OCI-M2 (cell line): ENCODE results near the gene PNMA8C.
"Not testable (repeated sequence)": the region's sequence is repeated elsewhere in the genome, so short reads cannot be mapped to it uniquely, and the experiment has no call there.

Experiments used
- DNase-seq: peaks from one replicate; lab custom pipeline; 2025; ENCODE audit not compliant: unreplicated experiment; lab: John Stamatoyannopoulos, UW

Gene PNMA8C

DNA sequence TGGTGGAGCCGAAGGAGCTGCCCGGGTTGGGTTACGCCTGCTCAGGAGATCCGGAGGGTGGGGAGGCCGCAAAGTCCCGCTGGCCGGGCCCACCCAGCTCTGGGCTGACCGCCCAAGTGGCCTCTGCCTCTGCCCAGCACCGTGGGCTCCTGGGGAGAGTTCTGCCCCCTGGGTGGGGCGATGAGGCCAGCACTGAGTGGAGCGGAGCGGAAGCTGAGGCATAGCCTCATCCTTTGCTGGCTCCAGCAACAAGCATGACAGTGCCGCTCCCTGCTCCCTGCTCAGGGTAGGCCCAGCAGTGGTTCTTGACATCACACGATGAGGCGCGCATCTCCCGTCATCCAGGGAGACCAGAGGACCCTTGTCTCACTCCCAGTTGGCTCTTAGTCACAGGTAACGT is 37.9 kb downstream of the PNMA8C start:
- no peak for DNase-seq

GRCh38 chr19:46390121-46390858 is 38.4 kb downstream of the PNMA8C start:
- DNase-seq = no peak

DNA sequence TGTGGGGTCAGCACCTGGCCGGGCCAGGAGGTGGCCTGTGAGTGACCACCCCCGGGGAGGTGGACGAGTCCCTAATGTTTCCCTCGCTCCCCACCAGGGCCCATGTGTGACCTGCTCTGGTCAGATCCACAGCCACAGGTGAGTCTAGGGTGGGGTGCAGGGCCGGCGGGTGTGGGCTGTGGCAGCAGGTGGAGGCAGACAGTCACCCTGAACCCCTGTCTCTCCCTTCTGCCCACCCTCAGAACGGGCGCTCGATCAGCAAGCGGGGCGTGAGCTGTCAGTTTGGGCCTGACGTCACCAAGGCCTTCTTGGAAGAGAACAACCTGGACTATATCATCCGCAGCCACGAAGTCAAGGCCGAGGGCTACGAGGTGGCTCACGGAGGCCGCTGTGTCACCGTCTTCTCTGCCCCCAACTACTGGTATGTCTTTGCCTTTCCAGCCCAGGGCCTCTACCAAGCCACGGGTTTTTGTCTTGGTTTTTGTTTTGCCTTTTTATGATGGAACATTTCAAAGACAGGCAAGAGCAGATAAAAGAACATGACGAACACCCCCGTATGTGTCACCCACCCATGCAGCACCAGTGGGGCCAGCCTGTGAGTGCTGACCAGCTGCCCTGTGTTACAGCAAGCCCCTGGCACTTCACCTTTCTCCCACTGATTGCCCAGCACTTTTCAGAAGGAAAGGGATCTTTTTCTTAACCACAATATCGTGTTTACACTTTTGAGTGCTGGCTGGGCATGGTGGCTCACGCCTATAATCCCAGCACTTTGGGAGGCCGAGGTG is 40.2 kb downstream of the PNMA8C start:
- no peak for DNase-seq

- no peak for DNase-seq
Measured at GRCh38 chr19:46387713-46388130, 41.0 kb downstream of the PNMA8C start.

- DNase-seq = no peak
Measured at GRCh38 chr19:46386996-46387712, 41.6 kb downstream of the PNMA8C start.

DNA sequence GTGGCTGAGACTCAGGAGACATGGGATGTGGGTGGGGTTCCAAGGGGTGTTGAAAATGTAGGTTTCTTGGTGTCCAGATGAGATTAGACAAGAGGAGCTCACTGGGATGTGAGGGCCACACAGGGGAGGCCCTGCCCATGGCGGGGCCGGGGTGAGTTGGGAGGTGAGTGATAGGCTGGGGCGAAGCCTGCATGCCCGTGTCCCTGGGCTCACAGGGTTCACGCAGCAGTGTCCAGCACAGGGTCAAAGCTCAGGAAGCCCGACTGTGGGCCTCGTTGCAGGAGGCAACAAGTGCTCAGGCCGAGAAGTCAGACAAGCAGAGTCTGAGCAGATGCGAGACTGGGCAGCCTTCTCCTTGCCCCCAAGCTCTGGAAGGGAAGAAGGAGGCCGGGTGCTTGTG is 42.6 kb downstream of the PNMA8C start:
- DNase-seq = no peak

DNA sequence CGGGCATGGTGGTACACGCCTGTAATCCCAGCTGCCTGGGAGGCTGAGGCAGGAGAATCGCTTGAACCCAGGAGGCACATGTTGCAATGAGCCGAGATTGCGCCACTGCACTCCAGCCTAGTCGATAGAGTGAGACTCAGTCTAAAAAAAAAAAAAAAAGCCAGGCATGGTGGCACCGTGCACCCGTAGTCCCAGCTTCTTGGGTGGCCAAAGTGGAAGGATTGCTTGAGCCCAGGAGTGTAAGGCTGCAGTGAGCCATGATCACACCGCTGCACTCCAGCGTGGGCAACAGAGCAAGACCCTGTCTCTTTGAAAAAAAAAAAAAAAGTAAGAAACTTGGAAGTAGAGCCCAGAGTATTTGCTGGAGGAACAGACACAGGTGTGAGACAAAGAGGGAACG is 43.1 kb downstream of the PNMA8C start:
- DNase-seq = no peak

DNA sequence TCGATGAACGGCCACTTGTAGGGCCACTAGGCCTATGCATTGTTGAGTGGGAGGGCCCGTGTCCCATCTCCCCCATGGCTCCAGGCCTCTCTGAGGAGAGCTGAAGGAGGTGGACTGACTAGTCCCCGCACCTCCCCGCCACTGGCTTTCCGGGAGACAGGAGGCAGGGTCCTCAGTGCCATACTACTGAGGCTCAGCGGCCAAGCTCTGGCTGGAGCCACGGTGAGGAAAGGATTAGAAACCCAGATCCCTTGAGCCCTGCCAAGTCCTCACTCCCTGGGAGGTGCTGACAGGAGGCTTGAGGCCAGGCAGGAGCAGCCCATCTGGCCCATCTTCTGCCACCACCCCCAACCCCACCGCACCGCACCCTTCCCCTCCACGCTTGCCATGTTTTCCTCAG is 44.3 kb downstream of the PNMA8C start:
- DNase-seq = no peak

DNA sequence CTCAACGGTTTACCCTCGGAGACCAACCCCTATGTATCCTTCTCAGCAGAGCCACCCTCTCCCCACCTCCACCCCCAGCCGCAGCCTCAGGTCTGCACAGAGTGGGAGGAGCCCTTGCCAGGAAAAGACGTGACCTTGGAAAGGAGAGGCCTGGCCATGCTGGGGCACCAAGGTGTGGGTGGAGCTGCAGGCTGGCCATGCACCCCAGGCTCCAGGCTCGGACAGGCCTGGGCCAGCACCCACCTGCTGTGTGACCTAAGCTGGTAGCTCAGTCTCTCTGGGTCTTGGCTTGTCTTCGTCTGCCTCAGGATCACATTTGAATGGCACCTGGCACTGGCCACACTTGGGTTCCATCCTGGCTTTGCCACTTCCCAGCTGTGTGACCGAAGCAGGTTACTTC is 44.9 kb downstream of the PNMA8C start:
- no peak for DNase-seq

GRCh38 chr19:46383171-46383815 is 45.4 kb downstream of the PNMA8C start:
- no peak for DNase-seq

DNA sequence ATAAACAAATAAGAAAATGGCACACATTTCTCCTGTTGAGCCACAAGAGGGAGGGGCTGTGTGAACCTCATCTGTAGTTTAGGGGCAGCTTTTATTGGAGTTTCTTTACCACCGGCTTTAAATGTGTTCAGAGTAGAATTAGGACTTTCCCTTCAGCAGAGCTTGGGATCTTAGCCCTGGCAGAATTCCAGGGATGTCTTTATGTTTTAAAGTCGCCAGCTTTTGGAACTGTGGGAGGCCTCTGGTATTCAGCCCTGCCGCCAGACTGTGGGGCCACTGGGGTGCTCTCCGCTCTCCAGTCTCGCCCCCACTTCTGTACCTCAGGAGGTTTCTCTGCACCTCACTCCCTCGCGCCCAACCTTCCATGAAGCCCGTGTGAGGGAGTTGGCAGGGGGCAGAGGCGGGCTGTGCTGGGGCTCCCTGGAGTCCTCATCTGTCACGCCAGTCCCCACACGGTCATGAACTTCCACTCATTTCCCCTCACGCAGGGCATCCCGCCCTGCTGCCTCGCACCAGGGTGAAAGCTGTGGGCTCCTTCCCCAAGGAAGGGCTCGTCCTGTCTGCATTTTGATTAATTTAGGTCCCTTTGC is 46.9 kb downstream of the PNMA8C start:
- no peak for DNase-seq

- no peak for DNase-seq
Measured at GRCh38 chr19:46381346-46381745, 47.4 kb downstream of the PNMA8C start.

GRCh38 chr19:46380690-46381089 is 48.0 kb downstream of the PNMA8C start:
- no peak for DNase-seq

DNA sequence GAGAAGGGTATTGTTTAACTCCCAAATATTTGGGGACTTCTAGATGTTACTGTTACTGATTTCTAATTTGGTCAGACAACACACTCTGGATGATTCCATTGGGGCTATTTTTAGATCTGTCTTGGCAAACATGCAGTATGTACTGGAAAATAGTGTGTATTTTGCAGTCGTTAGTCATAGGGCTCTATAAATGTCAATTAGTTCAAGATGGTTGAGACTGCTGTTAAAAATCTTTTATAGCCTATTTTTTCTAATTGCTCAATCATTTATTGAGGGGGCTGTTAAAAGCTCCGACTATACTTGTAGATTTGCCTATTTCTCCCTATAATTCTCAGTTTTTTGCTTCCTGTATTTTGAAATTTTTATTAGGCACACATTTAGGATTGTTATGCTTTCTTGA is 50.5 kb downstream of the PNMA8C start:
- no peak for DNase-seq

- DNase-seq = no peak
Measured at GRCh38 chr19:46376241-46377153, 52.2 kb downstream of the PNMA8C start.

DNA sequence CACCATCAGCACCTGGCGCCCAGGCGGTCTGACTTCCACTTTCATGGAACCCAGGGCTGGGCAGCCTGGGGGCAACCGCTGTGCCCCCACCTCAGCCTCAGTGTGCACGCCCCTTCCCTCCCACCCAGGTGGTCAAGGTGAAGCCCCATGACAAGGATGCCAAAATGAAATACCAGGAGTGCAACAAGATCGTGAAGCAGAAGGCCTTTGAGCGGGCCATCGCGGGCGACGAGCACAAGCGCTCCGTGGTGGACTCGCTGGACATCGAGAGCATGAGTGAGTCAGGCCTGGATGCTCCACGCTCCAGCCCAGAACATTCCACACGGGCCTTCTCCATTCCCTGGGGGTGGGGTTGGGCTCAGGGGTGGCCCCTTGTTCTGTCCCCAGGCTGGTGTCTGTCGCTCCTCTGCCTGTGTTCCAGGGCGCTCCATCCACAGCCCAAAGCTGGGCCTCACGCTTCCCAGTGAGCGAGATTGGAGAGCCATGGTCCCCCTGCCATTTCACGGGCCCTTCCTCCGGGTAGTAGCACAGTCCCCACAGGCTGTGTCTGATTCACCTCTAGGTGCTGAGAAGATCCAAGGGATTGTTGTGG is 53.2 kb downstream of the PNMA8C start:
- not testable (repeated sequence) for DNase-seq
